Mesangial cell (primary cell): Measurements from ENCODE around the gene KIAA2012. TPM values are rescaled to one million over a fixed set of nuclear protein-coding genes. Genes with fewer than 3 reads are reported as not detected.

Experiments
- total RNA-seq: library from RNA; depleted of rRNA; stranded (reverse); fragments of >200 nt; gene quantifications from 2 replicates; pipeline ENCODE4 v1.2.3, GENCODE V29; 2015

Gene KIAA2012
- total RNA-seq, result under 0.01 TPM in 1 of 2 replicates, not detected in the other

GRCh38 chr2:202072737-202073401, at the start of gene KIAA2012:
KIAA2012 (plus strand) TSS chr2:202073255; CDS start chr2:202073628, 373 bp downstream.

GRCh38 chr2:202033317-202034248, 39.5 kb upstream of the KIAA2012 start, which contains the start of gene FZD7:
FZD7 (plus strand) TSS chr2:202033855; CDS start chr2:202034648, 793 bp downstream.

GRCh38 chr2:202238234-202239197, 165.5 kb downstream of the KIAA2012 start, which contains the start of gene SUMO1:
SUMO1 (minus strand) TSS chr2:202238597; CDS start chr2:202238451, 146 bp downstream.

Other genes starting within 250 kb of the KIAA2012 start
- 38.5 and 46.5 TPM in 2 replicates for gene FZD7, start 39.4 kb upstream of the KIAA2012 start, total RNA-seq
- gene SUMO1, start 165.3 kb downstream of the KIAA2012 start, total RNA-seq, result 40.7 and 58.5 TPM in 2 replicates
- 26.9 and 33.6 TPM in 2 replicates for gene NOP58, start 192.5 kb downstream of the KIAA2012 start, total RNA-seq